Measurements from ENCODE around the gene SMCO4.
"Not testable (repeated sequence)": the region's sequence is repeated elsewhere in the genome, so short reads cannot be mapped to it uniquely, and the experiment has no call there.

- TF ChIP-seq, protein P1, sequence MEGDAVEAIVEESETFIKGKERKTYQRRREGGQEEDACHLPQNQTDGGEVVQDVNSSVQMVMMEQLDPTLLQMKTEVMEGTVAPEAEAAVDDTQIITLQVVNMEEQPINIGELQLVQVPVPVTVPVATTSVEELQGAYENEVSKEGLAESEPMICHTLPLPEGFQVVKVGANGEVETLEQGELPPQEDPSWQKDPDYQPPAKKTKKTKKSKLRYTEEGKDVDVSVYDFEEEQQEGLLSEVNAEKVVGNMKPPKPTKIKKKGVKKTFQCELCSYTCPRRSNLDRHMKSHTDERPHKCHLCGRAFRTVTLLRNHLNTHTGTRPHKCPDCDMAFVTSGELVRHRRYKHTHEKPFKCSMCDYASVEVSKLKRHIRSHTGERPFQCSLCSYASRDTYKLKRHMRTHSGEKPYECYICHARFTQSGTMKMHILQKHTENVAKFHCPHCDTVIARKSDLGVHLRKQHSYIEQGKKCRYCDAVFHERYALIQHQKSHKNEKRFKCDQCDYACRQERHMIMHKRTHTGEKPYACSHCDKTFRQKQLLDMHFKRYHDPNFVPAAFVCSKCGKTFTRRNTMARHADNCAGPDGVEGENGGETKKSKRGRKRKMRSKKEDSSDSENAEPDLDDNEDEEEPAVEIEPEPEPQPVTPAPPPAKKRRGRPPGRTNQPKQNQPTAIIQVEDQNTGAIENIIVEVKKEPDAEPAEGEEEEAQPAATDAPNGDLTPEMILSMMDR (IDR thresholded peaks at IDR 0.05; ENCODE audit: insufficient read depth, low read depth, low read length): not testable (repeated sequence)
- TF ChIP-seq EZH2 (IDR thresholded peaks at IDR 0.05; ENCODE audit: insufficient read depth, low read length): not testable (repeated sequence)
Observed at GRCh38 chr11:93443232-93443631, 100.0 kb downstream of the SMCO4 start.
